Activated CD8-positive, alpha-beta T cell treated with anti-CD3 and anti-CD28 coated beads, Interleukin-2, amount 10 ng/mL, durations not matched to agents 7 days and 5 days (primary cell): ENCODE measurements around the gene ZNF23. TPM values are rescaled to one million over a fixed set of nuclear protein-coding genes. Genes with fewer than 3 reads are reported as not detected.

Experiments used
- ATAC-seq: fragments of 150-1000 bp; cut with Tn5 transposase; one replicate; pipeline ENCODE4 v1.10.0; 2021; ENCODE audit warnings: moderate library complexity
- CTCF ChIA-PET: fragments of 350-600 bp; sonication (Branson Sonifier 250); formaldehyde crosslinking; loops from one replicate; lab custom pipeline; 2021; ENCODE audit warnings: antibody characterized with exemption; lab: Charles Lee
- POLR2A ChIA-PET: fragments of 350-600 bp; sonication (Branson Sonifier 250); formaldehyde crosslinking; loops from one replicate; lab custom pipeline; 2021; ENCODE audit warnings: antibody characterized with exemption; lab: Charles Lee
- DNase-seq: peaks from one replicate; pipeline ENCODE4 v3.0.0-alpha.2; 2020
- H3K27ac Mint-ChIP-seq: one replicate; pipeline ENCODE4 v1.8.0; 2021; ENCODE audit warnings: mild to moderate bottlenecking, mixed read lengths
- H3K27me3 Mint-ChIP-seq: one replicate; pipeline ENCODE4 v1.8.0; 2021; ENCODE audit warnings: low read depth, mixed read lengths
- H3K36me3 Mint-ChIP-seq: one replicate; pipeline ENCODE4 v1.8.0; 2021; ENCODE audit warnings: low read depth, mixed read lengths
- H3K4me1 Mint-ChIP-seq: one replicate; pipeline ENCODE4 v1.8.0; 2021; ENCODE audit warnings: low read depth, mixed read lengths
- H3K4me3 Mint-ChIP-seq: one replicate; pipeline ENCODE4 v1.8.0; 2021; ENCODE audit warnings: mild to moderate bottlenecking, mixed read lengths
- H3K9me3 Mint-ChIP-seq: one replicate; pipeline ENCODE4 v1.8.0; 2022; ENCODE audit warnings: mixed read lengths; ENCODE audit not compliant: insufficient read depth
- total RNA-seq, 2 experiments: library from RNA; stranded (reverse); gene quantifications; one replicate each; pipeline ENCODE4 v1.2.3, GENCODE V29; 2021

Gene ZNF23
- total RNA-seq, 2 experiments from 2014 or later, result 7.9 to 8.7 TPM

- no peak overlapping the region for H3K4me3 Mint-ChIP-seq
- CTCF ChIA-PET, result interaction anchor here (1.1 to 1.6 kb wide), 4 partner anchors 10 to 171 kb away, joined by 3 to 5 read pairs (median 4); no protein-coding TSS in a partner anchor
- H3K27ac Mint-ChIP-seq, result no peak overlapping the region
- POLR2A ChIA-PET, result no interaction called here
- H3K9me3 Mint-ChIP-seq, result peaks cover 5% of the 10 kb centered on the region
- DNase-seq (no peak), ATAC-seq (no peak)
- no peaks in the 10 kb centered on the region for H3K4me1 Mint-ChIP-seq
- H3K36me3 Mint-ChIP-seq, result no peaks in the 10 kb centered on the region
- H3K27me3 Mint-ChIP-seq, result peaks cover 7% of the 10 kb centered on the region
These were observed 21.2 kb downstream of the ZNF23 start for GRCh38 chr16:71440669-71441347.

GRCh38 chr16:71439523-71439922 is 22.5 kb downstream of the ZNF23 start:
- peaks cover under 1% of the 10 kb centered on the region for H3K9me3 Mint-ChIP-seq
- ChIA-PET CTCF (interaction anchor here (0.6 to 1.6 kb wide), 7 partner anchors 10 to 171 kb away, joined by 3 to 5 read pairs (median 4); no protein-coding TSS in a partner anchor), POLR2A (no interaction called here)
- H3K27ac Mint-ChIP-seq, result no peak overlapping the region
- no peak for DNase-seq
- H3K4me3 Mint-ChIP-seq, result no peak overlapping the region
- no peaks in the 10 kb centered on the region for H3K4me1 Mint-ChIP-seq
- no peak for ATAC-seq
- no peaks in the 10 kb centered on the region for H3K36me3 Mint-ChIP-seq
- peaks cover 7% of the 10 kb centered on the region for H3K27me3 Mint-ChIP-seq

GRCh38 chr16:71436473-71436872 is 25.6 kb downstream of the ZNF23 start:
- Mint-ChIP-seq H3K27ac (no peak overlapping the region), H3K4me1 (peaks cover 2% of the 10 kb centered on the region), H3K9me3 (no peaks in the 10 kb centered on the region), H3K27me3 (peaks cover 7% of the 10 kb centered on the region), H3K36me3 (no peaks in the 10 kb centered on the region), H3K4me3 (no peak overlapping the region)
- ChIA-PET POLR2A (no interaction called here), CTCF (no interaction called here)
- ATAC-seq (no peak), DNase-seq (no peak)

GRCh38 chr16:71432906-71433305 is 29.1 kb downstream of the ZNF23 start:
- Mint-ChIP-seq H3K36me3 (no peaks in the 10 kb centered on the region), H3K27ac (no peak overlapping the region), H3K27me3 (peaks cover 5% of the 10 kb centered on the region), H3K9me3 (no peaks in the 10 kb centered on the region), H3K4me1 (peaks cover 2% of the 10 kb centered on the region), H3K4me3 (no peak overlapping the region)
- ChIA-PET CTCF (interaction anchor here (2.0 kb wide), 1 partner anchor 20 kb away, joined by 7 read pairs; no protein-coding TSS in a partner anchor), POLR2A (no interaction called here)
- no peak for ATAC-seq
- no peak for DNase-seq

GRCh38 chr16:71431991-71432390 is 30.1 kb downstream of the ZNF23 start:
- no peak for DNase-seq
- Mint-ChIP-seq H3K9me3 (no peaks in the 10 kb centered on the region), H3K27me3 (peaks cover 6% of the 10 kb centered on the region), H3K36me3 (no peaks in the 10 kb centered on the region), H3K4me1 (peaks cover 2% of the 10 kb centered on the region), H3K4me3 (no peak overlapping the region), H3K27ac (no peak overlapping the region)
- ChIA-PET CTCF (no interaction called here), POLR2A (no interaction called here)
- no peak for ATAC-seq

- peaks cover 8% of the 10 kb centered on the region for H3K4me1 Mint-ChIP-seq
- POLR2A ChIA-PET, result no interaction called here
- no peak overlapping the region for H3K4me3 Mint-ChIP-seq
- CTCF ChIA-PET, result no interaction called here
- no peak for DNase-seq
- ATAC-seq, result no peak
- H3K36me3 Mint-ChIP-seq, result no peaks in the 10 kb centered on the region
- no peak overlapping the region for H3K27ac Mint-ChIP-seq
- H3K9me3 Mint-ChIP-seq, result no peaks in the 10 kb centered on the region
- peaks cover 14% of the 10 kb centered on the region for H3K27me3 Mint-ChIP-seq
These were observed 30.9 kb downstream of the ZNF23 start for GRCh38 chr16:71431176-71431575.

GRCh38 chr16:71430744-71431143 is 31.3 kb downstream of the ZNF23 start:
- no peaks in the 10 kb centered on the region for H3K36me3 Mint-ChIP-seq
- no peak overlapping the region for H3K4me3 Mint-ChIP-seq
- no peak for ATAC-seq
- CTCF ChIA-PET, result no interaction called here
- H3K4me1 Mint-ChIP-seq, result peaks cover 8% of the 10 kb centered on the region
- H3K9me3 Mint-ChIP-seq, result no peaks in the 10 kb centered on the region
- peaks cover 18% of the 10 kb centered on the region for H3K27me3 Mint-ChIP-seq
- POLR2A ChIA-PET, result no interaction called here
- DNase-seq, result no peak
- no peak overlapping the region for H3K27ac Mint-ChIP-seq

- Mint-ChIP-seq H3K36me3 (no peaks in the 10 kb centered on the region), H3K4me1 (peaks cover 8% of the 10 kb centered on the region), H3K9me3 (no peaks in the 10 kb centered on the region), H3K27ac (no peak overlapping the region), H3K4me3 (no peak overlapping the region), H3K27me3 (peaks cover 28% of the 10 kb centered on the region)
- DNase-seq (no peak), ATAC-seq (no peak)
- CTCF ChIA-PET, result interaction anchor here (1.4 to 1.9 kb wide), 2 partner anchors 10 to 17 kb away, joined by 5 to 7 read pairs; no protein-coding TSS in a partner anchor
- POLR2A ChIA-PET, result no interaction called here
These were observed 32.5 kb downstream of the ZNF23 start for GRCh38 chr16:71429581-71429980.

GRCh38 chr16:71428883-71429282 is 33.2 kb downstream of the ZNF23 start:
- Mint-ChIP-seq H3K4me3 (no peak overlapping the region), H3K4me1 (peaks cover 8% of the 10 kb centered on the region), H3K27ac (no peak overlapping the region), H3K9me3 (no peaks in the 10 kb centered on the region), H3K27me3 (peaks cover 32% of the 10 kb centered on the region), H3K36me3 (no peaks in the 10 kb centered on the region)
- ChIA-PET CTCF (interaction anchor here (1.4 to 1.9 kb wide), 2 partner anchors 11 to 16 kb away, joined by 5 to 7 read pairs; no protein-coding TSS in a partner anchor), POLR2A (no interaction called here)
- no peak for DNase-seq
- ATAC-seq, result no peak

- ChIA-PET POLR2A (no interaction called here), CTCF (interaction anchor here (1.9 kb wide), 1 partner anchor 16 kb away, joined by 7 read pairs; no protein-coding TSS in a partner anchor)
- DNase-seq (no peak), ATAC-seq (no peak)
- Mint-ChIP-seq H3K27ac (no peak overlapping the region), H3K4me1 (peaks cover 8% of the 10 kb centered on the region), H3K36me3 (no peaks in the 10 kb centered on the region), H3K27me3 (peaks cover 32% of the 10 kb centered on the region), H3K4me3 (no peak overlapping the region), H3K9me3 (no peaks in the 10 kb centered on the region)
These were observed 33.7 kb downstream of the ZNF23 start for GRCh38 chr16:71428385-71428784.

GRCh38 chr16:71426880-71427615 is 35.0 kb downstream of the ZNF23 start:
- H3K27ac Mint-ChIP-seq, result no peak overlapping the region
- ChIA-PET CTCF (interaction anchor here (1.3 to 1.9 kb wide), 2 partner anchors 15 to 72 kb away, joined by 3 to 10 read pairs; no protein-coding TSS in a partner anchor), POLR2A (no interaction called here)
- ATAC-seq (peak; percentile 32), DNase-seq (no peak)
- H3K4me3 Mint-ChIP-seq, result no peak overlapping the region
- no peaks in the 10 kb centered on the region for H3K9me3 Mint-ChIP-seq
- H3K27me3 Mint-ChIP-seq, result peaks cover 32% of the 10 kb centered on the region
- no peaks in the 10 kb centered on the region for H3K36me3 Mint-ChIP-seq
- peaks cover 6% of the 10 kb centered on the region for H3K4me1 Mint-ChIP-seq
